Measurements from ENCODE around the gene RIN3.

The RIN3 gene

GRCh38 chr14:92578511-92578910 lies 64.9 kb downstream of the RIN3 start:
- no peak for DNase-seq

- DNase-seq, result no peak
Observed at GRCh38 chr14:92579244-92579936, 65.8 kb downstream of the RIN3 start.

GRCh38 chr14:92581206-92581605 lies 67.6 kb downstream of the RIN3 start:
- DNase-seq, result no peak

- DNase-seq, result no peak
Observed at GRCh38 chr14:92581966-92582566, 68.5 kb downstream of the RIN3 start.

- DNase-seq, result no peak
Observed at GRCh38 chr14:92582706-92583452, 69.3 kb downstream of the RIN3 start.

- DNase-seq, result no peak
Observed at GRCh38 chr14:92584220-92584619, 70.6 kb downstream of the RIN3 start.

- no peak for DNase-seq
Observed at GRCh38 chr14:92584816-92585215, 71.2 kb downstream of the RIN3 start.

- no peak for DNase-seq
Observed at GRCh38 chr14:92585981-92586937, 72.7 kb downstream of the RIN3 start.

- no peak for DNase-seq
Observed at GRCh38 chr14:92586963-92587699, 73.5 kb downstream of the RIN3 start.

GRCh38 chr14:92587700-92588085 lies 74.1 kb downstream of the RIN3 start:
- no peak for DNase-seq

GRCh38 chr14:92589213-92589852 lies 75.8 kb downstream of the RIN3 start:
- DNase-seq, result no peak

GRCh38 chr14:92590176-92590575 lies 76.6 kb downstream of the RIN3 start:
- no peak for DNase-seq

GRCh38 chr14:92590941-92591340 lies 77.4 kb downstream of the RIN3 start:
- DNase-seq, result no peak

GRCh38 chr14:92591346-92591745 lies 77.8 kb downstream of the RIN3 start:
- DNase-seq, result no peak

GRCh38 chr14:92595267-92595666 lies 81.7 kb downstream of the RIN3 start:
- DNase-seq, result no peak

GRCh38 chr14:92596331-92596907 lies 82.8 kb downstream of the RIN3 start:
- no peak for DNase-seq

GRCh38 chr14:92597906-92598905 lies 84.6 kb downstream of the RIN3 start:
- DNase-seq, result no peak

GRCh38 chr14:92599811-92600210 lies 86.2 kb downstream of the RIN3 start:
- no peak for DNase-seq

- DNase-seq, result no peak
Observed at GRCh38 chr14:92600318-92601053, 86.9 kb downstream of the RIN3 start.
